ENCODE results near the gene SLC22A16.

DNA sequence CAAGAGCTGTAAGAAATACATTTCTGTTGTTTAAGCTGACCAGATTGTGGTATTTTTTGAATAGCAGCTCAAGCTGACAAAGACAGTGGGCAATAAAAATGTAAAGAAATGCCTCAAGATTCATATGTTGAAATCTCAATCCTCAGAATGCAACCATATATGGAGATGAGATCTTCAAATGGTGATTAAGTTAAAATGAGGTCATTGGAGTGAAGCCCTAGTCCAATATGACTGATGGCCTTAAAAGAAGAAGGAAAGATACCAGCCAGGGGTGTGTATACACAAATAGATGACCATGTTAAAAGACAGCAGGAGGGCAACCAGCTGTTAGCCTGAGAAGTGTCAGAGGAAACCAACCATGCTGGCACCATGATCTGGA is 54.0 kb downstream of the SLC22A16 start:
- TF ChIP-seq, protein P1, sequence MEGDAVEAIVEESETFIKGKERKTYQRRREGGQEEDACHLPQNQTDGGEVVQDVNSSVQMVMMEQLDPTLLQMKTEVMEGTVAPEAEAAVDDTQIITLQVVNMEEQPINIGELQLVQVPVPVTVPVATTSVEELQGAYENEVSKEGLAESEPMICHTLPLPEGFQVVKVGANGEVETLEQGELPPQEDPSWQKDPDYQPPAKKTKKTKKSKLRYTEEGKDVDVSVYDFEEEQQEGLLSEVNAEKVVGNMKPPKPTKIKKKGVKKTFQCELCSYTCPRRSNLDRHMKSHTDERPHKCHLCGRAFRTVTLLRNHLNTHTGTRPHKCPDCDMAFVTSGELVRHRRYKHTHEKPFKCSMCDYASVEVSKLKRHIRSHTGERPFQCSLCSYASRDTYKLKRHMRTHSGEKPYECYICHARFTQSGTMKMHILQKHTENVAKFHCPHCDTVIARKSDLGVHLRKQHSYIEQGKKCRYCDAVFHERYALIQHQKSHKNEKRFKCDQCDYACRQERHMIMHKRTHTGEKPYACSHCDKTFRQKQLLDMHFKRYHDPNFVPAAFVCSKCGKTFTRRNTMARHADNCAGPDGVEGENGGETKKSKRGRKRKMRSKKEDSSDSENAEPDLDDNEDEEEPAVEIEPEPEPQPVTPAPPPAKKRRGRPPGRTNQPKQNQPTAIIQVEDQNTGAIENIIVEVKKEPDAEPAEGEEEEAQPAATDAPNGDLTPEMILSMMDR (IDR thresholded peaks at IDR 0.05): no peak
- TF ChIP-seq POLR2A (IDR thresholded peaks at IDR 0.05) (no peak), EP300 (IDR thresholded peaks at IDR 0.05) (no peak)

Measured in tibial nerve (tissue), 4 donors.